H1 (cell line): ENCODE measurements around the gene FAAH. TPM values are rescaled to one million over a fixed set of nuclear protein-coding genes. Genes with fewer than 3 reads are reported as not detected.

ENCODE experiments used
- BACH1 ChIP-seq: IDR thresholded peaks from 2 replicates; pipeline ENCODE4 v1.6.1; 2012; ENCODE audit warnings: low read length, improper control_type of control experiment
- BRCA1 ChIP-seq: IDR thresholded peaks from 2 replicates; pipeline ENCODE4 v1.6.1; 2012; ENCODE audit warnings: low read depth, low read length, improper control_type of control experiment
- CTBP2 ChIP-seq: IDR thresholded peaks from 2 replicates; pipeline ENCODE4 v1.7.0; 2011; ENCODE audit warnings: borderline replicate concordance, mild to moderate bottlenecking, moderate library complexity, mixed read lengths, low read length; ENCODE audit not compliant: insufficient read depth, insufficient read length
- KDM4A ChIP-seq: IDR thresholded peaks from one replicate; pipeline ENCODE4 v1.7.1; 2012; ENCODE audit warnings: low read depth, mild to moderate bottlenecking, moderate library complexity, low read length, inconsistent platforms; ENCODE audit not compliant: severe bottlenecking
- RNF2 ChIP-seq: fragments of 200-900, 300-1000 bp; sonication (generic); IDR thresholded peaks from 2 replicates; pipeline ENCODE4 v1.7.1; 2016; ENCODE audit warnings: borderline replicate concordance, low read depth, mild to moderate bottlenecking, antibody characterized with exemption, low read length; ENCODE audit not compliant: poor library complexity, severe bottlenecking; ENCODE audit errors: missing control alignments
- SIX5 ChIP-seq: IDR thresholded peaks from 2 replicates; pipeline ENCODE4 v1.6.1; 2011; ENCODE audit warnings: mild to moderate bottlenecking, low read depth, low read length
- TBP ChIP-seq: IDR thresholded peaks from 2 replicates; pipeline ENCODE4 v1.6.1; 2011; ENCODE audit warnings: low read depth, low read length, improper control_type of control experiment
- TCF12 ChIP-seq: IDR thresholded peaks from 2 replicates; pipeline ENCODE4 v1.6.1; 2011; ENCODE audit warnings: low read depth, mild to moderate bottlenecking, low read length
- polyA plus RNA-seq, 7 experiments: library from polyadenylated mRNA; depleted of rRNA in 3 of 7; stranded (reverse) in 5 of 7; unstranded in 2 of 7; fragments of >200 nt in 5 of 7; fragments of 200-250 nt in 2 of 7; gene quantifications; 1 replicate in 5 of 7; 2 replicates in 1 of 7; 4 replicates in 1 of 7; pipeline versions ENCODE4 v1.2.1 to v1.2.3, GENCODE V29; 2011 to 2013; ENCODE audit warnings: missing spikeins in 2 of 7, mixed read lengths in 2 of 7
- total RNA-seq: library from RNA; stranded (reverse); fragmentation: NEBNext Ultra II Directional; extraction: Animal tissue kit (Norgen Biotek cat#: 25700); gene quantifications from 2 replicates; pipeline ENCODE4 v1.2.1, GENCODE V29; 2021
- TF ChIP-seq, protein P1 (sequence below), 3 experiments: IDR thresholded peaks; 1 replicate in 2 of 3; 2 replicates in 1 of 3; pipeline versions ENCODE4 v1.5.1 to v1.6.1; 2011; ENCODE audit warnings: low read length in 3 of 3, mild to moderate bottlenecking in 3 of 3, inconsistent platforms in 2 of 3, low read depth in 1 of 3, moderate library complexity in 1 of 3; ENCODE audit not compliant: insufficient read depth in 1 of 3; ENCODE audit errors: control extremely low read depth in 1 of 3

The FAAH gene
- total and polyA plus RNA-seq, 2 of the 8 experiments (the other 6 are each of a cell fraction or from before 2014, with no cell fraction given), result 41.2 to 47.3 TPM

DNA sequence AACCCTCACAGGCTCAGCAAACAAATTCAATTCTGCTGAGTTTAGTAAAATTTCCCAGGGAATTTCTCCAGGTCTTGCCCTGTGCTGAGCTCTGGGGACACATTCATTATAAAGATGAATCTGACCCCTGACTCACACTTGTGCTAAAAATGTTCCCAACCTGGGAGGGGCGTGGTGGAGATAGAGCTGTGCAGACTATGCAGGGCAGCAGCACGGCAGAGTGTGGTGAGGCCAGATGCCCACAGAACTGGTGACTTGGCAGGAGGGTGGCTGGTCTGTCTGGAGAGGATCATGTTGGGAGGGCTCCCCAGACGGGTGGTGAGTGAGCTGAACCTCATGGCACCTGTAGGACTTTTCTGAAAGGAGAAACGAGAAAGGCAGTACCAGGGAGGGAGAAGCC lies 31.6 kb downstream of the FAAH start (continued):
- TF ChIP-seq RNF2 (no peak), CTBP2 (no peak), BACH1 (no peak), BRCA1 (no peak), SIX5 (no peak), TCF12 (no peak), TBP (no peak), KDM4A (no peak)
- TF ChIP-seq, protein P1, sequence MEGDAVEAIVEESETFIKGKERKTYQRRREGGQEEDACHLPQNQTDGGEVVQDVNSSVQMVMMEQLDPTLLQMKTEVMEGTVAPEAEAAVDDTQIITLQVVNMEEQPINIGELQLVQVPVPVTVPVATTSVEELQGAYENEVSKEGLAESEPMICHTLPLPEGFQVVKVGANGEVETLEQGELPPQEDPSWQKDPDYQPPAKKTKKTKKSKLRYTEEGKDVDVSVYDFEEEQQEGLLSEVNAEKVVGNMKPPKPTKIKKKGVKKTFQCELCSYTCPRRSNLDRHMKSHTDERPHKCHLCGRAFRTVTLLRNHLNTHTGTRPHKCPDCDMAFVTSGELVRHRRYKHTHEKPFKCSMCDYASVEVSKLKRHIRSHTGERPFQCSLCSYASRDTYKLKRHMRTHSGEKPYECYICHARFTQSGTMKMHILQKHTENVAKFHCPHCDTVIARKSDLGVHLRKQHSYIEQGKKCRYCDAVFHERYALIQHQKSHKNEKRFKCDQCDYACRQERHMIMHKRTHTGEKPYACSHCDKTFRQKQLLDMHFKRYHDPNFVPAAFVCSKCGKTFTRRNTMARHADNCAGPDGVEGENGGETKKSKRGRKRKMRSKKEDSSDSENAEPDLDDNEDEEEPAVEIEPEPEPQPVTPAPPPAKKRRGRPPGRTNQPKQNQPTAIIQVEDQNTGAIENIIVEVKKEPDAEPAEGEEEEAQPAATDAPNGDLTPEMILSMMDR (IDR thresholded peaks at IDR 0.05; ENCODE audit: control extremely low read depth in 1 of 3, insufficient read depth in 1 of 3, low read depth in 1 of 3, low read length in 3 of 3), result no peak
